GM03348 (cell line): Measurements from ENCODE around the gene GRK6.
"Not testable (repeated sequence)": the region's sequence is repeated elsewhere in the genome, so short reads cannot be mapped to it uniquely, and the experiment has no call there.

Source experiments
- DNase-seq: peaks from one replicate; pipeline ENCODE4 v3.0.0; 2012; ENCODE audit warnings: low spot score

GRK6 gene

DNA sequence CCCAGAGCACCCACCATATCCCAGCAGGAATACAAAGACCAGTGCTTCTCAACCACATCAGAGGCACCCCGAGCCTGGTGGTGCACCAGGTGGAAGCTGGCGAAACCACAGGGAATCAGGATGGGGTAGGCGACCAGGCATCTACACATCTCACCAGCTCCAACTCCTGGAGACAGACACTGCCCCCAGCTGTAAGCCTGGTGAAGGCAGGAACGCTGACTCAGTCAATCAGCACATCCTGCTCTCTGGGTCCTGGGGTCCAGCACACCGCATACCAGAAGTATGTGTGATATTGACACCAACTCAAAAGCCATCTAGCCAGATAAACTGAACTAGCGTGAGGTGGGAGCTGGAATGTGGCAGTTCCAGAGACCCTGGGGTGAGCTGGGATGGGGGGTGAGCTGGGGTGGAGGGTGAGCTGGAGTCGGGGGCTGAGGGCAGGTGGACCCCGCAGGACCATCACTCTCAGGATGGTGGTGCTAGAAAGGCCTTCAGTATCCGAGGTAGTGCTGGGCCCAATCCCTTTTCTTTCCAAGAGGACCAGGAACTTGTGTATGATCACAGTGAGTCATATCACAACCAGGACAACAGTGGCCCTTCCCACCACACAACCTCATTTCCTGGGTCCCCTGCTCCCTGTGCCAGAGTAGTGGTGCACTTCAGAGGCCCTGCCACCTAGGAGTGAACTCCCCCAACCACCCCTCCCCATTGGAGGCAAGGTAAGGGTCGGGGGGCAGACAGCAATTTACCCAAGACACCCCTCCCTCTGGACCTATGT, 44.5 kb downstream of the GRK6 start:
- no peak for DNase-seq

GRCh38 chr5:177471610-177472356, 45.3 kb downstream of the GRK6 start:
- DNase-seq, result peak; percentile 69

GRCh38 chr5:177472460-177473442, 46.3 kb downstream of the GRK6 start:
- peak; percentile 78 for DNase-seq

DNA sequence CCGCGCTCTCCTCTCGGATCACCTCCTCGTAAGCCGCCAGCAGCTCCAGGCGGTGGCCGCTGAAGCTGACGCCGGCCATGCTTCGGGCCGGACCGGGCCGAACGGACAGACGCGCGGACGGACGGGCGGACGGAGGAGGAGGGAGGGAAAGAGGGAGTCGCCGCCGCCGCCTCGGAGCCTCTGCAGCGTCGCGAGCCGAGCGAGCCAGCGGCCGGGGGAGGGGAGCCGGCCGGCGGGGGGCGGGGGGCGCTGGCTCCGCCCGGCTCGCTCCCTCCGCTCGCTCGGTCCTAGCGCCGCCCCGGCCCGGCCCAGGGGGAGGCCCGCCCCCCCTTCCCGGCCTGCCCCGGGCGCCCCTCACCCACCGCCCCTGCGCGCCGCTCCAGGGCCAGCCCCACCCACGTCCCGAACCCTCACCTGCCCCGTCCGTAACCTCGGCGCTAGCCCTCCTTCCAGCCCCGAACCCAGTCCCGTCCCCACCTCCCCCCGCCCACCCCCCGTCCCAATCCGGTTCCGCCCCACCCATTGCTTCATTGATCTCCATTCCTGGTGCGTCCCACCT, 47.0 kb downstream of the GRK6 start, which contains the start of gene DBN1:
Gene DBN1, minus strand, starts transcription at position 192 of the 559 bp plus-strand sequence. Its CDS starts 113 bp downstream, at position 79.
- DNase-seq, result peak; percentile 96

GRCh38 chr5:177474002-177474476, 47.6 kb downstream of the GRK6 start:
- no peak for DNase-seq

DNA sequence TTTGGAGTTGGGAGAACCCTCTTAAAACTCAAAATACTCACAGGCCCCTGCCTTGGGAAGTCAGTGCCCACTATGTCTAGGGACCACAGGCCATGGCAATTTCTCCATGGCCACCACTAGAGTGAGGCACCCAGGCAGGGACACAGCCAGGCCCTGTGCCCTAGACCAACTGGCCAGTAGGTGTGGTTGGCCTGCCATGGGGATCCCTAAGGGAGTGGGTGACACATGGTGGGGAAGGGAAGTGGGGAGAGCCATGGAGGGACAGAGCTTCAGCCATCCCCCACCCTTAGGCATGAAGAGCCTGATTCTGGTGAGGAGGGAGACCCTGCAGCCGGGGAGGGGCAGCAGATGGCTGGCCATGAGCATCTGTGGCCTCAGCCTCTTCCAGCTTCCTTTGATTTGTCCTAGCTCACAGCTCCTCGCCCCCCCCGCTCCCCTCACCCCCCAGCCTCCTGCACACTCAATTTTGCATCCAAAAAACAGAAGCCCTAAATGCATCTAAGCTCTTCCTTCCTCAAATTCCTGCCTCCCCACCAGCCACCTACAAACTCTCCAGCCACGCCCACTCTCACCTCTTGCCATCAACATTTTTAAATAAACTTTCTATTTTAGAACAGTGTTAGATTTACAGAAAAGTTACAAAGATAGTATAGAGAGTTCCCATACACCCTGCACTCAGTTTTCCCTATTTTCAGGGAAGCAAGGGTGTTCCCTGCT, 48.5 kb downstream of the GRK6 start:
- no peak for DNase-seq

DNA sequence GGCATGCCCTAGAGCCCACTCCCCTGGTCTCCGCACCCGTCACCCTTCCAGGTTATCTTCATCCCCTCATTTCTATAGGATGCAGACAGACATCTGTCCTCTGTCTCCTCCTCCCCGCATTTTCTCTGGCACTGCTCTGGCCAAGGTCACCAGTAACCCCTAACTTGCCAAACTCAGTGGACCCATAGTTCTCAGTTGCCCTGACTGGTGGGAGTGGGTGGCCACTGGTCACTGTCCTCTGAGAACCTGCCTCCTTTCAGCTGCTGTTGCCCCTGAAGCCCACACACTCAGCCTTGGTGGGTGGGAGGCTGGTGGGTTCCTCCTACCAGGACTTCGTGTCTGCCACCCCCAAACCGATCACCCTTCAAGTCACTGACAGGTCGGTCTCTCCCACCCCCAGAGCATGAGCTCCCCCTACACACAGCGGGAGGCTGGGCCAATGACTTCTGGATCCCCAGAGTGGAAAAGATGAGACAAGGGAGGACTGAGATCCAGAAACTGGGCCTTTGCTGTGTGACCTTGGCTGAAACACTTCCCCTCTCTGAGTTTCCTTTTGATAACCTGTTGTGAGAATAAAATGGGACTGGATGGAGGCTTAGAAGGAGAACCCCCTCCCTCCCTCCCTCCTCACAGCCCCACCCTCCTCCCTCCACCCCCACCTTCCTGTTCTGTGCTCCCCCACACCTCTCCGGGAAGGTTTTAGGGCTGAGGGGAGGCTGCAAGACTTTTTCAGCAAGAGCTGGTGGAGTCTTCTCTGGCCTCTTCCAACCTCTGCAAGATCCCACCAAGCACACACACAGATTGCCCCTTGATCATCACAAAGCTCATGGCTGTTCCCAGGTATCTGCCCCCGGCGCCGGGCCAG, 49.3 kb downstream of the GRK6 start:
- DNase-seq, result no peak

GRCh38 chr5:177476531-177477233, 50.2 kb downstream of the GRK6 start:
- DNase-seq, result peak; percentile 55

DNA sequence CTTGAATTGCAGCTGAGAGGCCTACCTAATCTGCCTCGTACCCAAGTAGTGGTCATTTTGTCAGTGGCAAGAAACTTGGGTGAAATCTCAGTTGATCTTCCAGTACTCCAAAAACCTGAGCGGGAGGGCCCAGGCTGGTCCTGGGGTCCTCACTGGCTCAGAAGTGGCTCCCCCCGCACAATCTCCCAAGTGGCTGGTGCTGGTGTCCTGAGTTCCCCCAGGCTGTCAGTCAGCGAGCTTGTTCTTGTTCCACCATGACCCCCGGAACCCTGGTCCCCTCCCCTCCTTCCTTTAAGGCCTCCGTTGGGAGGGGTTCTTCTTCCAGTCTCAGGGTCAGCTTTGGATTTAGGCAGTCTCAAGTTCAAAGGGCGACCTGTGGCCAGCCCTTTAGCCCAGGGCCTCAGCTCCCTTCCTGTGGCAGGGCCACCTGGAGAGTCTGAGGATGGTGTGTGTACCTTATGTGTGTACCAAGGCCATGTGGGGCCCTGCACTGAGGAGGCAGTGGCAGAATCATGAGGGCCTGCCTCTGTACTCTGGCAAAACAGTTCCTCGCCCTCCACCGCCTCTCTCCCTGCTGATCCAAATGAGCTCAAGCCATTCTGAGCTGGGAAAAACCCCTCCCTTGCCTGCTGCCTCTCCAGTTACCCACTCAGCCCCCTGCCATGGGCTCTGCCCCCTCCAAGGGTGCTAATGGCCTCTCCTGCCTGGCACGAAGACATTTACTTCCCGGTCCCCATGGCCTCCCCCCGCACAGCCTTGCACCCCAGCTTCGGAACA, 51.4 kb downstream of the GRK6 start:
- no peak for DNase-seq

DNA sequence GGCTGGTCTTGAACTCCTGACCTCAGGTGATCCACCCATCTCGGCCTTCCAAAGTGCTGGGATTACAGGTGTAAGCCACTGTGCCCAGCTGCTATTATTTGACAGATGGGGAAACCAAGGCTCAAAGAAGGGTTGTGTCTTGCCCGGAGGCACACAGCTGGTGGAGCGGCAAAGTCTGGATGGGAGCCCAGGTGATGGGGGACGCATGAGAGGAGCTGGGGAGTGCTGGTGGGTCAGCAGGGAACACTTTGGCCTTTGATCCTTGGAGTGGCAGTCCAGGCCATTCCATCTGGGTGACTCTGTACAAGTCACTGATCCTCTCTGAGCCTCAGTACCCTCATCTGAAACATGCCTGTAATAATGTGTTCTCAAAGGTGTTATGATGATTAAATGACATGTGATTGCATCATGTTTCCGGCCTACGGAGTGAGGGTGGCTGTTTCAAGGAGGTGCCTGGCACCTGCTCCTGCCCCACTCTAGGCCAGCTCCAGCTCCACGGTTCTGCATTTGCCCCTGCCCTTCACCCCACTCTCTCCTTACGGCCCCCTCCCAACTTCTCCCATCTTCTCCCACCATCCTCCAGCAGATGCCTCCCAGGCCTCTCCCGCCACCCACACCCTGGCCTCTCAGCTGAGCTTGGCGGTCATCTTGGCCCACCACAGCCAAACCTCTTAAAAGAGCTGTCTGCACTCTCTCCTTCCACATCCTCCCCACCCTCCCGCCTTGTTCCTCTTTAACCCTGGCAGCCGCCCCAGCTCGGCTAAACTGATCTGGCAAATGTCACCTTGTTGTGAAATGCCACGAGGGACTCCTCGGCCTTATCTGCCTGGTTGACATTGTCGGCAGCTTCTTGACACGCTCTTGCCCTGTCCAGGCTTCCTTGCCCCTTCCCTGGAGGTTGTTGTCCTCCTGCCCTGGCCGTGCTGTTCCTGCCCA, 52.5 kb downstream of the GRK6 start:
- DNase-seq, result peak; percentile 59

DNA sequence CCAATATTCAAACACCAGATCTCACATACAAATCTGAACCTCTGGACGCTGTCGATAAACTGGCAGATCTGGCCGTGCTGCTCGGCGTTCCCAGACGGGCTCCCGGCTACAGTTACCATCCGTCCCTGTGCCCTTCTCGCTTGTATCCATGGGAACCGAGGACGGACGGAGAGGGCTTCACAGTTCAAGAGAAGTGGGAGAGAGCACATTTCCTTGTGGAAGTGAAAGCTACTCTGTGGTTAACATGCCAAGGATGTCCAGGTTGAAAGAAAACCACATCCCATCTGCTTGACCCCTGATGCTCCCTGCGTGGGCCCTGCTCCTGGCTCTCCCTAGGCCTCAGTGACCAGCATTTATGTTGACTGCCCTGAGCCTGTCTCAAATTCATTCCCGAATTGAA, 53.3 kb downstream of the GRK6 start:
- no peak for DNase-seq

DNA sequence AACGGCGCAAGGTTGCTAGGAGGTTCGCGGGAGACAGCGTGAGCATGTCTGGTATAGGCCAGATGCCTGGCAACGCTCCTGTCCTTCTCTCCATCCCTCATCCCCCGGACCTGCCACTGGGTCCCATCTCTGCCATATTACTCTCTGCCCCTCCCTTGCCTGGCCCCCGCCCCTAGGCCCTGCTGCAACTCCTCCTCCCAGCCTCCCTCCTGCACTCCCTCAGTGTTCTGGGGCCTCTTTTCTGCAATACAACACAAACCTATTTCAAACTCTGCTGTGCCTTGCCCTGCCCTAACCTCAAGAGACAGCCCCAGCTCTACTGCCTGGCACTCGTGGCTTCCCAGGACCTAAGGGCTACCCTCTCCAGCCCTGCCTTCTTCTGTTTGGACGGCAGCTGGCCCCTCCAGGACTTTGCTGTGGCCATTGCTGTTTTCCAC, 55.9 kb downstream of the GRK6 start:
- no peak for DNase-seq

GRCh38 chr5:177483042-177483441, 56.6 kb downstream of the GRK6 start:
- no peak for DNase-seq

DNA sequence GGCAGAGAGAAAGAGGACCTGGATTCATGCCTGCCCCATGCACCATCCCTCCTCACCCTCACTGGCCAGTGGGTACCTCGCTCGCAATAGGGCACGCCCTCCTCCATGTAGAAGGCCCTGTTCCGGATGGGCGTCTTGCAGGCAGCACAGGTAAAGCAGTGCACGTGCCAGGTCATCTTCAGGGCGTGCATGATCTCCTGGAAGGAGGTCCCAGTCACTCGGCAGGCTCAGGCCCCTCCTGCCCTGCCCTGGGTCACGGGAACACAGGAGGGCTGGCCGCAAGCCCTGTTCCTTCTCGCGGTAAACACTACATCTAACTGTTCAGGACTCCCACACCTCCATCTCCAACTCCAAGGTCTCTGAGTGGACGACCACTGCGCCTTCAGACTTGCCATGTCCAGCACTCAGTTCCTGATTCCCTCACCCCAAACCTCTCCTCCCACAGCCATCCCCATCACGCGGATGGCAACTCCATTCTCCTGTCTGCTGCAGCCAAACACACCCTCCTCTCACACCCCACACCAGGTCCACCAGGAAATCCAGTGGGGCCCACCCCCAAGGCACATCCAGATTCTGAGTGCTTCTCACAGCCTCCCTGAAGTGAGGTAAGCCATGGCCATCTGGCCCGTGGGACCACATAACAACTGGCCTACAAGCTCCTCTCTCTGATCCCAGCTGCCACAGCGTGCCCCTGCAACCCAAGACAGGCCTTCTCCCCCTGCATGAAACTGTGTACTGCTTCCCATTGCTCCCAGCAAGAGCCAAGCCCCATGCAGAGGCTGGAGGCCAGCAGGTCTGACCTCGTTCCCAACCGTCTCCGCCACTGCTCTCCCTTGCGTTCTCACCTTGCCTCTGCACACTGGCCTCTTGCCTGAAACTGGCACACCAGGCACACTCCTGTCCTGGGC, 57.8 kb downstream of the GRK6 start:
- no peak for DNase-seq

DNA sequence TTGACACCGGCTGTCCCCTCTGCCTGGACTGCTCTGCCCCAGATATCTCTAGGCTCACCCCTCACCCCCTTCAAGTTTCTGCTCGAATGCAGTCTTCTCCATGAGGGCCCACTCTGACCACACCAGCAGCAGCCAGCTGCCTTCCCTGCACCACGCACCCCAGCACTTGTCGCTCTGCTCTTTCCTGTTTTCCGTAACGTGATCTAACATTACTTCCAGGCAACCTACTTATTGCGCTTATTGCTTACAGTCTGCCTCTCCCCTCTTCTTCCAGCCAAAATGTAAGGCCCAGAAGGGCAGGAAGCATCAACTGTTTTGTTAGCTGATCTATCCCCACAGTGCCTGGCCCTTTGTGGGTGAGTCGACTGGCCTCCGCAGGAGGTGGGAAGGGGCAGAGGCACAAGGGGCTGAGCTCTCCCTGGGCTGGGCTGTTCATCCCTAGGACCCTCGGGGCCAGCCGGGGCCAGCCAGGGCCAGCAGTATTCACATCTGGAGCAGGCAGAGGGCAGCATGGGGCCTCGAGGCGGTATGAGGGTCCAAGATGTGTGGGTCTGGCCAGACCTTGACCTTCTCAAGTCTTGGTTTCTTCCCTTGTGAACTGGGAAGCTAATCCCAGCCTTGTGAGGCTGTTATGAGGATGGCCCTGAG, 58.5 kb downstream of the GRK6 start:
- no peak for DNase-seq

- DNase-seq, result not testable (repeated sequence)
These were observed 59.3 kb downstream of the GRK6 start for GRCh38 chr5:177485753-177486152.
